HFFc6 (cell line): ENCODE data around the gene CT45A5. TPM values are rescaled to one million over a fixed set of nuclear protein-coding genes. Genes with fewer than 3 reads are reported as not detected.

Source experiments
- total RNA-seq, 6 experiments: library from RNA; stranded (reverse); fragmentation: NEBNext Ultra II Directional; extraction: Animal tissue kit (Norgen Biotek cat#: 25700); gene quantifications; 2 replicates in 1 of 6; 3 replicates in 5 of 6; pipeline ENCODE4 v1.2.3, GENCODE V29; 2021

The CT45A5 gene
- total RNA-seq, 6 experiments from 2014 or later = not detected

Other genes with a start within 250 kb of the CT45A5 start
- gene CT45A1, start 71.9 kb downstream of the CT45A5 start, total RNA-seq = not detected
- gene CT45A3, start 17.3 kb downstream of the CT45A5 start, total RNA-seq = not detected
- gene CT45A6, start 17.3 kb upstream of the CT45A5 start, total RNA-seq = not detected
- gene CT45A2, start 34.5 kb upstream of the CT45A5 start, total RNA-seq = not detected
- gene CT45A7, start 51.8 kb upstream of the CT45A5 start, total RNA-seq = not detected
- gene CT45A8, start 69.0 kb upstream of the CT45A5 start, total RNA-seq = not detected
- gene CT45A9, start 86.3 kb upstream of the CT45A5 start, total RNA-seq = not detected
- not detected for gene CT45A10, start 107.9 kb upstream of the CT45A5 start, total RNA-seq
- not detected for gene SAGE1, start 108.2 kb upstream of the CT45A5 start, total RNA-seq
- 10 to 100 TPM; 28.5 to 34.4 (median 31.5) TPM for gene MMGT1, start 188.5 kb upstream of the CT45A5 start, total RNA-seq
- 10 to 100 TPM; 16.0 to 22.7 (median 18.6) TPM for gene SLC9A6, start 199.9 kb upstream of the CT45A5 start, total RNA-seq